Endothelial cell of umbilical vein (primary cell): ENCODE results near the gene BACH2.

Experiments
- CTCF ChIP-seq, 2 donors: IDR thresholded peaks; 1 replicate in 1 of 2; 2 replicates in 1 of 2; pipeline ENCODE4 v1.5.1; 2011; ENCODE audit warnings: low read length in 2 of 2, mild to moderate bottlenecking in 2 of 2, moderate library complexity in 2 of 2, control low read depth in 1 of 2, inconsistent platforms in 1 of 2, low read depth in 1 of 2; ENCODE audit not compliant: insufficient read depth in 1 of 2; ENCODE audit errors: extremely low read depth in 1 of 2
- POLR2A ChIP-seq: IDR thresholded peaks from 2 replicates; pipeline ENCODE4 v1.6.1; 2012; ENCODE audit warnings: low read depth, mild to moderate bottlenecking, control low read depth, low read length
- POLR2AphosphoS5 ChIP-seq: IDR thresholded peaks from 2 replicates; pipeline ENCODE4 v1.6.1; 2012; ENCODE audit warnings: low read depth, mild to moderate bottlenecking, control low read depth, low read length, moderate library complexity; ENCODE audit not compliant: insufficient read depth

DNA sequence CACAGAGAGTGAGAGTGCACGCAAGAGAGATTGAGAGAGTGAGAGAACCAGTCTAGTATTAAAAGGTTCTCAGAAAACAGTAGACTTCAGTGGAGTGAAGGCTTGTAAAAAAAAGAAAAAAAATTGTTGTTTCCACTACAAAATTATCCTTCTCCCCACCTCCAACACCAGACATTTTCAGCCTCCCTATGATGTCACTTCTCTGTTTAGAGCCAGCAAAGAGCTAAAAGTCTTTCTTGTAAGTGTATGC is 77.8 kb downstream of the BACH2 start:
- TF ChIP-seq CTCF (IDR thresholded peaks at IDR 0.05; ENCODE audit: extremely low read depth in 1 of 2, insufficient read depth in 1 of 2, low read depth in 1 of 2, low read length in 2 of 2) (no peak), POLR2AphosphoS5 (no peak), POLR2A (no peak)
